Smooth muscle cell (in vitro differentiated cells): ENCODE results near the gene QKI. TPM values are rescaled to one million over a fixed set of nuclear protein-coding genes. Genes with fewer than 3 reads are reported as not detected.

Experiments
- DNase-seq: peaks from one replicate; lab custom pipeline; 2025; ENCODE audit not compliant: unreplicated experiment; lab: John Stamatoyannopoulos, UW
- H2AFZ ChIP-seq: fragments of 200-600 bp; sonication (generic); 2 replicates; pipeline ENCODE4 v1.6.0; 2016; ENCODE audit warnings: antibody characterized with exemption, low read depth, mild to moderate bottlenecking
- H3F3A ChIP-seq: fragments of 200-600 bp; sonication (generic); 2 replicates; pipeline ENCODE4 v1.6.0; 2017; ENCODE audit warnings: antibody characterized with exemption, low read depth
- H3K27ac ChIP-seq: fragments of 200-600 bp; sonication (generic); 2 replicates; pipeline ENCODE4 v1.5.1; 2016; ENCODE audit warnings: low read depth, mild to moderate bottlenecking
- H3K27me3 ChIP-seq: fragments of 200-600 bp; sonication (generic); 2 replicates; pipeline ENCODE4 v1.6.1; 2016; ENCODE audit warnings: low read depth, mild to moderate bottlenecking
- H3K36me3 ChIP-seq: fragments of 200-600 bp; sonication (generic); 2 replicates; pipeline ENCODE4 v1.5.1; 2016; ENCODE audit warnings: low read depth
- H3K4me1 ChIP-seq: fragments of 200-600 bp; sonication (generic); 2 replicates; pipeline ENCODE4 v1.5.1; 2016; ENCODE audit warnings: low read depth
- H3K4me2 ChIP-seq: fragments of 200-600 bp; sonication (generic); 2 replicates; pipeline ENCODE4 v1.6.0; 2016; ENCODE audit warnings: mild to moderate bottlenecking
- H3K4me3 ChIP-seq: fragments of 200-600 bp; sonication (generic); 2 replicates; pipeline ENCODE4 v1.5.1; 2016; ENCODE audit warnings: mild to moderate bottlenecking
- H3K79me2 ChIP-seq: fragments of 200-600 bp; sonication (generic); 2 replicates; pipeline ENCODE4 v1.6.0; 2016; ENCODE audit warnings: low read depth, mild to moderate bottlenecking
- H3K9ac ChIP-seq: fragments of 200-600 bp; sonication (generic); 2 replicates; pipeline ENCODE4 v1.6.0; 2016; ENCODE audit warnings: low read depth
- H3K9me3 ChIP-seq: fragments of 200-600 bp; sonication (generic); replicated peaks from 2 replicates; pipeline ENCODE4 v1.5.1; 2016; ENCODE audit warnings: low read depth
- H4K20me1 ChIP-seq: fragments of 200-600 bp; sonication (generic); 2 replicates; pipeline ENCODE4 v1.6.0; 2016; ENCODE audit warnings: low read depth
- WGBS: methylation state at CpG from one replicate; pipeline ENCODE4 v1.1.7; 2016; ENCODE audit warnings: low lambda C conversion rate; 5-methylcytosine and 5-hydroxymethylcytosine counted together
- polyA plus RNA-seq: library from polyadenylated mRNA; unstranded; fragments of >200 nt; fragmentation: Nextera tagmentation; extraction: Ambion mirVana; gene quantifications from 2 replicates; pipeline ENCODE4 v1.2.1, GENCODE V29; 2016
- total RNA-seq: library from RNA; depleted of rRNA; stranded (reverse); fragments of >200 nt; gene quantifications from 2 replicates; pipeline ENCODE4 v1.2.3, GENCODE V29; 2014
- TF ChIP-seq, protein P1 (sequence below): fragments of 200-600 bp; sonication (generic); IDR thresholded peaks from 2 replicates; pipeline ENCODE4 v1.5.1; 2017; ENCODE audit warnings: borderline replicate concordance, mild to moderate bottlenecking, antibody characterized with exemption; ENCODE audit not compliant: insufficient read depth, poor library complexity, severe bottlenecking

Gene QKI
- total and polyA plus RNA-seq, 2 experiments from 2014 or later, result 65.1 to 162 TPM

GRCh38 chr6:163554032-163554431 is 139.5 kb downstream of the QKI start:
- H3K27me3 ChIP-seq, result no peaks in the 10 kb centered on the region
- no peak overlapping the region for H3K4me3 ChIP-seq
- H3F3A ChIP-seq, result no peaks in the 10 kb centered on the region
- no peak overlapping the region for H2AFZ ChIP-seq
- H3K4me1 ChIP-seq, result no peaks in the 10 kb centered on the region
- no peak overlapping the region for H3K27ac ChIP-seq
- peaks cover 60% of the 10 kb centered on the region for H3K79me2 ChIP-seq
- H4K20me1 ChIP-seq, result peaks cover 98% of the 10 kb centered on the region
- no peak overlapping the region for H3K4me2 ChIP-seq
- DNase-seq, result no peak
- no peaks in the 10 kb centered on the region for H3K9me3 ChIP-seq
- H3K36me3 ChIP-seq, result peaks cover 4% of the 10 kb centered on the region
- TF ChIP-seq, protein P1, sequence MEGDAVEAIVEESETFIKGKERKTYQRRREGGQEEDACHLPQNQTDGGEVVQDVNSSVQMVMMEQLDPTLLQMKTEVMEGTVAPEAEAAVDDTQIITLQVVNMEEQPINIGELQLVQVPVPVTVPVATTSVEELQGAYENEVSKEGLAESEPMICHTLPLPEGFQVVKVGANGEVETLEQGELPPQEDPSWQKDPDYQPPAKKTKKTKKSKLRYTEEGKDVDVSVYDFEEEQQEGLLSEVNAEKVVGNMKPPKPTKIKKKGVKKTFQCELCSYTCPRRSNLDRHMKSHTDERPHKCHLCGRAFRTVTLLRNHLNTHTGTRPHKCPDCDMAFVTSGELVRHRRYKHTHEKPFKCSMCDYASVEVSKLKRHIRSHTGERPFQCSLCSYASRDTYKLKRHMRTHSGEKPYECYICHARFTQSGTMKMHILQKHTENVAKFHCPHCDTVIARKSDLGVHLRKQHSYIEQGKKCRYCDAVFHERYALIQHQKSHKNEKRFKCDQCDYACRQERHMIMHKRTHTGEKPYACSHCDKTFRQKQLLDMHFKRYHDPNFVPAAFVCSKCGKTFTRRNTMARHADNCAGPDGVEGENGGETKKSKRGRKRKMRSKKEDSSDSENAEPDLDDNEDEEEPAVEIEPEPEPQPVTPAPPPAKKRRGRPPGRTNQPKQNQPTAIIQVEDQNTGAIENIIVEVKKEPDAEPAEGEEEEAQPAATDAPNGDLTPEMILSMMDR, result no peak
- whole genome bisulfite sequencing, result 91% methylated on average over 4 of the region's 4 CpGs
- H3K9ac ChIP-seq, result no peak overlapping the region

DNA sequence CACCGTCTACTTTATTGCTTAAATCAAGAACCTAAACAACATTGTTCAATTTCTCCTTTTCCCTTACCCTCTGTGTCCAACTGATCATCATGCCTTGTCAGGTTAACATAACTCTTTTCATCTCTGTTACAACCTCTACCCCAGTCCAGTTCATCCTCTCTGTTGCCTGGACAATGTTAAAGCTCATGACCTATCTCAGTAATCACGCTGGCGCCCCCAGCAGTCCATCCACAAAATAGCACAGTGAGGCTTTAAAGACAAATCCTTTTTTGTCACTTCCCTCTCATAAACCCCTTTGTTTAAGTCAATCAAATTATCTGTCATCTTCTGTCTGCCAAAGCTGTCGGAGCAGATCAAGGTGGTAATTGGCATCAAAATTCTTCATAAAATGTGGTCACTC is 140.1 kb downstream of the QKI start:
- Histone ChIP-seq H2AFZ (no peak overlapping the region), H3K9ac (no peak overlapping the region), H3K9me3 (no peaks in the 10 kb centered on the region), H3K79me2 (peaks cover 58% of the 10 kb centered on the region), H3K4me1 (no peaks in the 10 kb centered on the region), H4K20me1 (peaks cover 96% of the 10 kb centered on the region), H3K36me3 (peaks cover 4% of the 10 kb centered on the region), H3F3A (no peaks in the 10 kb centered on the region), H3K27ac (no peak overlapping the region), H3K27me3 (no peaks in the 10 kb centered on the region), H3K4me3 (no peak overlapping the region), H3K4me2 (no peak overlapping the region)
- WGBS, result 61% methylated on average over 4 of the region's 4 CpGs
- no peak for DNase-seq
- TF ChIP-seq, protein P1, result peak; percentile 38

GRCh38 chr6:163559661-163560060 is 145.1 kb downstream of the QKI start:
- Histone ChIP-seq H3K36me3 (peaks cover 16% of the 10 kb centered on the region), H3K9ac (no peak overlapping the region), H3K79me2 (peaks cover 49% of the 10 kb centered on the region), H4K20me1 (peaks cover 96% of the 10 kb centered on the region), H3K9me3 (no peaks in the 10 kb centered on the region), H3K4me1 (no peaks in the 10 kb centered on the region), H3K4me2 (no peak overlapping the region), H3K27me3 (no peaks in the 10 kb centered on the region), H3K27ac (no peak overlapping the region), H3F3A (no peaks in the 10 kb centered on the region), H2AFZ (no peak overlapping the region), H3K4me3 (no peak overlapping the region)
- DNase-seq, result no peak
- TF ChIP-seq, protein P1, result no peak
- WGBS, result 64% methylated on average over 3 of the region's 3 CpGs

GRCh38 chr6:163563318-163563717 is 148.8 kb downstream of the QKI start:
- Histone ChIP-seq H3K4me1 (no peaks in the 10 kb centered on the region), H3K4me2 (no peak overlapping the region), H2AFZ (no peak overlapping the region), H3K27me3 (no peaks in the 10 kb centered on the region), H3K9me3 (no peaks in the 10 kb centered on the region), H3K4me3 (no peak overlapping the region), H3K36me3 (peaks cover 16% of the 10 kb centered on the region), H3K79me2 (peaks cover 37% of the 10 kb centered on the region), H3K27ac (no peak overlapping the region), H3K9ac (no peak overlapping the region), H3F3A (no peaks in the 10 kb centered on the region), H4K20me1 (peaks cover 97% of the 10 kb centered on the region)
- WGBS, result 97% methylated on average over 8 of the region's 8 CpGs
- TF ChIP-seq, protein P1, result no peak
- no peak for DNase-seq
